H9 (cell line): Measurements from ENCODE around the gene RBMY1D. TPM values are rescaled to one million over a fixed set of nuclear protein-coding genes. Genes with fewer than 3 reads are reported as not detected.

Source experiments
- DNase-seq: peaks from one replicate; pipeline ENCODE4 v3.0.0-alpha.2; 2017
- H2AFZ ChIP-seq: one replicate; pipeline ENCODE4 v1.6.1; 2013; ENCODE audit warnings: mild to moderate bottlenecking, low read length, control low read depth, moderate library complexity
- H2AK5ac ChIP-seq: 2 replicates; pipeline ENCODE4 v1.6.1; 2013; ENCODE audit warnings: low read length, control low read depth, mixed read lengths; ENCODE audit not compliant: insufficient read length
- H2BK120ac ChIP-seq: one replicate; pipeline ENCODE4 v1.6.1; 2013; ENCODE audit warnings: low read depth, mild to moderate bottlenecking, low read length, control low read depth, inconsistent platforms; ENCODE audit not compliant: poor library complexity, severe bottlenecking
- H2BK12ac ChIP-seq: 2 replicates; pipeline ENCODE4 v1.6.1; 2013; ENCODE audit warnings: low read length, control low read depth, mixed read lengths, low read depth; ENCODE audit not compliant: insufficient read length
- H2BK15ac ChIP-seq: 2 replicates; pipeline ENCODE4 v1.6.1; 2013; ENCODE audit warnings: low read depth, low read length, control low read depth
- H2BK20ac ChIP-seq: one replicate; pipeline ENCODE4 v1.6.1; 2013; ENCODE audit warnings: low read depth, mild to moderate bottlenecking, low read length, control low read depth, inconsistent platforms; ENCODE audit not compliant: poor library complexity, severe bottlenecking
- H2BK5ac ChIP-seq: 2 replicates; pipeline ENCODE4 v1.6.1; 2013; ENCODE audit warnings: low read length, control low read depth, mixed read lengths; ENCODE audit not compliant: insufficient read length
- H3K14ac ChIP-seq: 2 replicates; pipeline ENCODE4 v1.6.1; 2013; ENCODE audit warnings: low read length, control low read depth; ENCODE audit not compliant: insufficient read depth
- H3K18ac ChIP-seq: 2 replicates; pipeline ENCODE4 v1.6.1; 2013; ENCODE audit warnings: low read depth, mild to moderate bottlenecking, mixed read lengths, low read length, control low read depth; ENCODE audit not compliant: insufficient read length
- H3K23ac ChIP-seq: 2 replicates; pipeline ENCODE4 v1.6.1; 2013; ENCODE audit warnings: low read length, control low read depth, mixed read lengths, low read depth; ENCODE audit not compliant: insufficient read length
- H3K23me2 ChIP-seq: 2 replicates; pipeline ENCODE4 v1.6.1; 2013; ENCODE audit warnings: low read depth, mild to moderate bottlenecking, mixed read lengths, low read length, control low read depth; ENCODE audit not compliant: insufficient read length, poor library complexity, severe bottlenecking
- H3K27ac ChIP-seq: 2 replicates; pipeline ENCODE4 v1.5.1; 2013; ENCODE audit warnings: low read length, control low read depth, mixed read lengths, low read depth; ENCODE audit not compliant: insufficient read length
- H3K27me3 ChIP-seq: 2 replicates; pipeline ENCODE4 v1.6.1; 2013; ENCODE audit warnings: low read length, control low read depth, inconsistent platforms; ENCODE audit not compliant: insufficient read depth
- H3K4ac ChIP-seq: 2 replicates; pipeline ENCODE4 v1.6.1; 2013; ENCODE audit warnings: low read depth, mild to moderate bottlenecking, control low read depth, inconsistent platforms, low read length, moderate library complexity
- H3K4me1 ChIP-seq: 2 replicates; pipeline ENCODE4 v1.6.1; 2013; ENCODE audit warnings: low read length, control low read depth, inconsistent platforms; ENCODE audit not compliant: insufficient read depth
- H3K4me2 ChIP-seq: 2 replicates; pipeline ENCODE4 v1.6.1; 2013; ENCODE audit warnings: low read length, control low read depth, mixed read lengths; ENCODE audit not compliant: insufficient read length, insufficient read depth
- H3K56ac ChIP-seq: 2 replicates; pipeline ENCODE4 v1.6.1; 2013; ENCODE audit warnings: low read depth, mild to moderate bottlenecking, mixed read lengths, low read length, control low read depth; ENCODE audit not compliant: insufficient read length
- H3K79me1 ChIP-seq: 2 replicates; pipeline ENCODE4 v1.6.1; 2013; ENCODE audit warnings: low read depth, mild to moderate bottlenecking, moderate library complexity, low read length, control low read depth, inconsistent platforms; ENCODE audit not compliant: insufficient read depth, poor library complexity, severe bottlenecking
- H3K79me2 ChIP-seq: 2 replicates; pipeline ENCODE4 v1.6.1; 2013; ENCODE audit warnings: low read length, control low read depth, inconsistent platforms; ENCODE audit not compliant: insufficient read depth
- H3K9ac ChIP-seq: 2 replicates; pipeline ENCODE4 v1.6.1; 2013; ENCODE audit warnings: low read length, control low read depth, mixed read lengths; ENCODE audit not compliant: insufficient read length; ENCODE audit errors: extremely low read depth
- H3K9me3 ChIP-seq: one replicate; pipeline ENCODE4 v1.6.1; 2013; ENCODE audit warnings: low read depth, low read length, inconsistent platforms; ENCODE audit not compliant: control insufficient read depth
- H3T11ph ChIP-seq: one replicate; pipeline ENCODE4 v1.6.1; 2013; ENCODE audit warnings: mild to moderate bottlenecking, low read length, control low read depth, inconsistent platforms
- H4K20me1 ChIP-seq: one replicate; pipeline ENCODE4 v1.6.1; 2013; ENCODE audit not compliant: control insufficient read depth, insufficient read length, insufficient read depth
- H4K5ac ChIP-seq: 2 replicates; pipeline ENCODE4 v1.6.1; 2013; ENCODE audit warnings: low read depth, mild to moderate bottlenecking, mixed read lengths, low read length, control low read depth; ENCODE audit not compliant: insufficient read length
- H4K8ac ChIP-seq: replicated peaks from 2 replicates; pipeline ENCODE4 v1.6.1; 2013; ENCODE audit warnings: low read length, control low read depth, mixed read lengths, low read depth; ENCODE audit not compliant: insufficient read length
- H4K91ac ChIP-seq: 2 replicates; pipeline ENCODE4 v1.6.1; 2013; ENCODE audit warnings: low read depth, mild to moderate bottlenecking, moderate library complexity, mixed read lengths, low read length, control low read depth; ENCODE audit not compliant: insufficient read length
- H3K27ac Mint-ChIP-seq, 3 experiments: 2 replicates in 2 of 3; 3 replicates in 1 of 3; pipeline ENCODE4 v1.8.0; 2020 to 2021; ENCODE audit warnings: mixed read lengths in 3 of 3, mild to moderate bottlenecking in 1 of 3, moderate library complexity in 1 of 3
- H3K27me3 Mint-ChIP-seq: 2 replicates; pipeline ENCODE4 v1.8.0; 2021; ENCODE audit warnings: low read depth, mild to moderate bottlenecking, moderate library complexity, mixed read lengths
- H3K36me3 Mint-ChIP-seq, 3 experiments: 2 replicates in 2 of 3; 3 replicates in 1 of 3; pipeline ENCODE4 v1.8.0; 2020 to 2021; ENCODE audit warnings: low read depth in 3 of 3, mixed read lengths in 3 of 3; ENCODE audit not compliant: insufficient read depth in 1 of 3
- H3K4me1 Mint-ChIP-seq, 2 experiments: 2 replicates each; pipeline ENCODE4 v1.8.0; 2020; ENCODE audit warnings: mixed read lengths in 2 of 2
- H3K4me3 Mint-ChIP-seq, 2 experiments: 2 replicates in 1 of 2; 3 replicates in 1 of 2; pipeline ENCODE4 v1.8.0; 2020 to 2021; ENCODE audit warnings: mild to moderate bottlenecking in 2 of 2, mixed read lengths in 2 of 2, moderate library complexity in 1 of 2
- H3K9me3 Mint-ChIP-seq, 2 experiments: 2 replicates in 1 of 2; 3 replicates in 1 of 2; pipeline ENCODE4 v1.8.0; 2020; ENCODE audit warnings: mild to moderate bottlenecking in 2 of 2, mixed read lengths in 2 of 2, moderate library complexity in 1 of 2
- CTCF ChIP-seq: fragments of 200-600 bp; sonication (generic); conservative IDR thresholded peaks from 3 replicates; pipeline ENCODE4 v1.8.0; 2021; ENCODE audit warnings: antibody characterized with exemption, mild to moderate bottlenecking
- WGBS: extraction: QIAGEN DNeasy Blood & Tissue Kit; methylation state at CpG from one replicate; pipeline ENCODE4 v1.1.7; 2013; ENCODE audit warnings: missing lambda C conversion rate, low lambda C conversion rate, mixed read lengths; ENCODE audit not compliant: insufficient read length; ENCODE audit errors: extremely low coverage; 5-methylcytosine and 5-hydroxymethylcytosine counted together
- total RNA-seq: library from RNA; stranded (reverse); gene quantifications from 2 replicates; pipeline ENCODE4 v1.2.1, GENCODE V29; 2021

Gene RBMY1D
- total RNA-seq, 1 experiment from 2014 or later, result not detected

DNA sequence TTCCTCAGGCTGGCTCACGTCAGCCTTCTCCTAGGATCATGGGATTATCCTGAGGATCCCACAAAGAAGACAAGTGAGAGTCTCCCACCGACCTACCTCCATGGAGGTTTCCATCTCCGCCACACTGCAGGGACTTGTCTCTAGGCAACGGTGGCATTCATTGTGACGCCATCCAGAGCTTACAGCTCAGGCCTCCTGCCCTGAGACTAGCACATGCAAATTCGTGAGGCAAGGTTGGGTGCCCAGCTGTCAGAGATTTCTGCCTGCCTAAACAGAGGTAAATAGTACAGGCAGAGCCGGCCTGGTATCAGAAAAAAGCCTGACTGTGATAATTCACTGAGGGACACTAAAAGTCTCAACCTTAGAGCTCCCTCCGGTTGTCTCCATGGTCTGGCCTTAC is 58.0 kb downstream of the RBMY1D start:
- no peaks in the 10 kb centered on the region for H3K79me2 ChIP-seq
- no peak overlapping the region for H2BK20ac ChIP-seq
- no peak overlapping the region for H2BK5ac ChIP-seq
- no peak overlapping the region for H2BK120ac ChIP-seq
- H3K4me2 ChIP-seq, result no peak overlapping the region
- H3K27me3 ChIP-seq, result no peaks in the 10 kb centered on the region
- no peaks in the 10 kb centered on the region for H3K4me1 Mint-ChIP-seq
- no CpG with 5 or more reads among the region's 8 CpGs for WGBS
- no peaks in the 10 kb centered on the region for H3K79me1 ChIP-seq
- H3K27me3 Mint-ChIP-seq, result no peaks in the 10 kb centered on the region
- H3K18ac ChIP-seq, result no peak overlapping the region
- H3K14ac ChIP-seq, result no peak overlapping the region
- H3K36me3 Mint-ChIP-seq, result no peaks in the 10 kb centered on the region
- H2BK15ac ChIP-seq, result no peak overlapping the region
- H3K23ac ChIP-seq, result no peak overlapping the region
- H2AK5ac ChIP-seq, result no peak overlapping the region
- no peak overlapping the region for H3K27ac ChIP-seq
- no peak overlapping the region for H4K8ac ChIP-seq
- H3K4me1 ChIP-seq, result no peaks in the 10 kb centered on the region
- no peaks in the 10 kb centered on the region for H4K20me1 ChIP-seq
- no peak overlapping the region for H3T11ph ChIP-seq
- H4K5ac ChIP-seq, result no peak overlapping the region
- H3K27ac Mint-ChIP-seq, result no peak overlapping the region
- H3K9ac ChIP-seq, result no peak overlapping the region
- no peaks in the 10 kb centered on the region for H3K9me3 Mint-ChIP-seq
- H2AFZ ChIP-seq, result no peak overlapping the region
- H3K56ac ChIP-seq, result no peak overlapping the region
- H3K4ac ChIP-seq, result no peak overlapping the region
- H4K91ac ChIP-seq, result no peak overlapping the region
- no peak for DNase-seq
- TF ChIP-seq CTCF, result no peak
- H2BK12ac ChIP-seq, result no peak overlapping the region
- H3K23me2 ChIP-seq, result no peaks in the 10 kb centered on the region
- no peak overlapping the region for H3K4me3 Mint-ChIP-seq
- H3K9me3 ChIP-seq, result no peaks in the 10 kb centered on the region
